GM23248 (cell line): Measurements from ENCODE around the gene EIF2B5.

Experiments
- EZH2 ChIP-seq: fragments of 200-600 bp; sonication (generic); IDR thresholded peaks from 2 replicates; pipeline ENCODE4 v1.6.1; 2018; ENCODE audit warnings: antibody characterized with exemption, mild to moderate bottlenecking; ENCODE audit not compliant: insufficient read depth, poor library complexity, severe bottlenecking
- EZH2phosphoT487 ChIP-seq: fragments of 200-600 bp; sonication (generic); IDR thresholded peaks from 2 replicates; pipeline ENCODE4 v1.6.1; 2018; ENCODE audit warnings: antibody characterized with exemption, moderate library complexity, mild to moderate bottlenecking, low read depth; ENCODE audit not compliant: insufficient read depth

GRCh38 chr3:184110316-184110725 is 24.8 kb upstream of the EIF2B5 start:
- no peak for TF ChIP-seq EZH2
- no peak for TF ChIP-seq EZH2phosphoT487
